ENCODE measurements around the gene CUEDC1. TPM values are rescaled to one million over a fixed set of nuclear protein-coding genes. Genes with fewer than 3 reads are reported as not detected.

The CUEDC1 gene
- total and polyA plus RNA-seq, 2 of the 13 experiments (the other 11 are each of a cell fraction or from before 2014, with no cell fraction given) = 7.4 to 12.9 TPM

DNA sequence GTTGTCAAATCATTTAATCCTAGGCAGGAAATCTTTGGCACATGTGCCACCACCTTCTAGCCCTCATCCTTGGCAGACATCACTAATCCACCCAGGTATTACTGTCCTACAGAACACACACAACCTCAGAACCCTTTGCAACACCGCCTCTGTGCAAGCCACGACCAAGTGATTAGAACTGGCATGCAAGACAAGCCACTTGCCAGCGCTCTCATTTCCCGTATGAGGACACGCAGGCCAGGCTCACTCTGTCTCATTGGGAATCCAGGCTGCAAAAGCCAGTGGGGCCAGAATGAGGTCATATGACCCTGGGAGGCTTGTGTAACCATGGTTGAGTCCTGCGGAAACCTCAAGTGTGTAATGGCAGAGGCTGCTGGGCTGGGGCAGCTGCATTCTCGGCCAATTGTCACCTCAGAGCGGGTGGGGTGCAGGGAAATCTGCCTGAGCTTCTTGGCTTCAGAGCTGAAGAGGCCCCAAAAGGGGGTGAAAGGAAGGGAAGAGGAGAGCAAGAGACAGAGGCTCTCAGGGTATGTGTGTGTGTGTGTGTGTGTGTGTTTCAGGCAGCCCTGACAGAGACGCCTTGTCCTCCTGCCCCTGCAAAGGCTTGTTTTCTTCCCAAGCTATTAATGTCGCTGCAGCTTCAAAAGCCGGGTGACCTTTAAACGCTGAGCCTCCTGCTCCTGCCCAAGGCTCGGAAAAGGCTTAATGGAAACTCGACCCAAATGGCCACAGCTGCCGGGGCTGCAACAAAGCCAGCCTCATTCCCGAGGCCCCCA lies 62.2 kb downstream of the CUEDC1 start (continued):
- TF ChIP-seq DZIP1 (CRISPR knock-in tag; IDR thresholded peaks at IDR 0.05) = peak; percentile 91; the same call in 1 of the 2 replicates
- no peak for TF ChIP-seq MAFG (CRISPR knock-in tag; IDR thresholded peaks at IDR 0.05)
- TF ChIP-seq ZBTB39 (CRISPR knock-in tag; IDR thresholded peaks at IDR 0.05) = no peak
- TF ChIP-seq SP140L (CRISPR knock-in tag; IDR thresholded peaks at IDR 0.05; ENCODE audit: borderline replicate concordance) = no peak
- TF ChIP-seq ZNF337 (CRISPR knock-in tag; IDR thresholded peaks at IDR 0.05; ENCODE audit: borderline replicate concordance, low read depth) = peak; percentile 72; the same call in 1 of the 2 replicates
- TF ChIP-seq, protein P1, sequence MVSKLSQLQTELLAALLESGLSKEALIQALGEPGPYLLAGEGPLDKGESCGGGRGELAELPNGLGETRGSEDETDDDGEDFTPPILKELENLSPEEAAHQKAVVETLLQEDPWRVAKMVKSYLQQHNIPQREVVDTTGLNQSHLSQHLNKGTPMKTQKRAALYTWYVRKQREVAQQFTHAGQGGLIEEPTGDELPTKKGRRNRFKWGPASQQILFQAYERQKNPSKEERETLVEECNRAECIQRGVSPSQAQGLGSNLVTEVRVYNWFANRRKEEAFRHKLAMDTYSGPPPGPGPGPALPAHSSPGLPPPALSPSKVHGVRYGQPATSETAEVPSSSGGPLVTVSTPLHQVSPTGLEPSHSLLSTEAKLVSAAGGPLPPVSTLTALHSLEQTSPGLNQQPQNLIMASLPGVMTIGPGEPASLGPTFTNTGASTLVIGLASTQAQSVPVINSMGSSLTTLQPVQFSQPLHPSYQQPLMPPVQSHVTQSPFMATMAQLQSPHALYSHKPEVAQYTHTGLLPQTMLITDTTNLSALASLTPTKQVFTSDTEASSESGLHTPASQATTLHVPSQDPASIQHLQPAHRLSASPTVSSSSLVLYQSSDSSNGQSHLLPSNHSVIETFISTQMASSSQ (IDR thresholded peaks at IDR 0.05; ENCODE audit: low read depth) = 0 out of 2 replicates have a peak, but pooled peaks have one; percentile 19
- TF ChIP-seq, protein P1 (CRISPR knock-in tag; IDR thresholded peaks at IDR 0.05; ENCODE audit: borderline replicate concordance) = peak; percentile 53
- TF ChIP-seq ZNF296 (CRISPR knock-in tag; conservative IDR thresholded peaks at IDR 0.05) = no peak
- TF ChIP-seq ZNF432 (CRISPR knock-in tag; IDR thresholded peaks at IDR 0.05; ENCODE audit: borderline replicate concordance) = no peak
- 0 out of 2 replicates have a peak, but pooled peaks have one; percentile 43 for TF ChIP-seq MTERF4 (CRISPR knock-in tag; IDR thresholded peaks at IDR 0.05)
- TF ChIP-seq, protein P2, sequence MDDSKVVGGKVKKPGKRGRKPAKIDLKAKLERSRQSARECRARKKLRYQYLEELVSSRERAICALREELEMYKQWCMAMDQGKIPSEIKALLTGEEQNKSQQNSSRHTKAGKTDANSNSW (CRISPR knock-in tag; IDR thresholded peaks at IDR 0.05; ENCODE audit: borderline replicate concordance) = no peak
- TF ChIP-seq ZNF292 (CRISPR knock-in tag; IDR thresholded peaks at IDR 0.05; ENCODE audit: borderline replicate concordance, low read depth) = peak; percentile 90
- no peak; the same call in 1 of the 2 replicates for TF ChIP-seq IKZF5 (CRISPR knock-in tag; IDR thresholded peaks at IDR 0.05)
- TF ChIP-seq ZFP41 (CRISPR knock-in tag; IDR thresholded peaks at IDR 0.05; ENCODE audit: borderline replicate concordance) = no peak
- TF ChIP-seq CCAR2 (optimal IDR thresholded peaks at IDR 0.05; ENCODE audit: low read depth, low read length) = no peak

Measured in HepG2 (cell line).